Fibroblast of pulmonary artery (primary cell): ENCODE results near the gene NPAS3.
A peak's percentile ranks its signal among the peaks of the same experiment; 100 is the strongest.

Experiments
- DNase-seq: peaks from one replicate; pipeline ENCODE4 v3.0.0-alpha.2; 2010; ENCODE audit warnings: low read depth
- H3K4me3 ChIP-seq: replicated peaks from 2 replicates; pipeline ENCODE4 v1.5.1; 2011; ENCODE audit warnings: low read depth, mild to moderate bottlenecking, control low read depth, low read length, moderate library complexity
- TF ChIP-seq, protein P1 (sequence below): IDR thresholded peaks from 2 replicates; pipeline ENCODE4 v1.5.1; 2011; ENCODE audit warnings: mild to moderate bottlenecking, control low read depth, low read length, inconsistent platforms; ENCODE audit errors: missing control alignments

The NPAS3 gene

DNA sequence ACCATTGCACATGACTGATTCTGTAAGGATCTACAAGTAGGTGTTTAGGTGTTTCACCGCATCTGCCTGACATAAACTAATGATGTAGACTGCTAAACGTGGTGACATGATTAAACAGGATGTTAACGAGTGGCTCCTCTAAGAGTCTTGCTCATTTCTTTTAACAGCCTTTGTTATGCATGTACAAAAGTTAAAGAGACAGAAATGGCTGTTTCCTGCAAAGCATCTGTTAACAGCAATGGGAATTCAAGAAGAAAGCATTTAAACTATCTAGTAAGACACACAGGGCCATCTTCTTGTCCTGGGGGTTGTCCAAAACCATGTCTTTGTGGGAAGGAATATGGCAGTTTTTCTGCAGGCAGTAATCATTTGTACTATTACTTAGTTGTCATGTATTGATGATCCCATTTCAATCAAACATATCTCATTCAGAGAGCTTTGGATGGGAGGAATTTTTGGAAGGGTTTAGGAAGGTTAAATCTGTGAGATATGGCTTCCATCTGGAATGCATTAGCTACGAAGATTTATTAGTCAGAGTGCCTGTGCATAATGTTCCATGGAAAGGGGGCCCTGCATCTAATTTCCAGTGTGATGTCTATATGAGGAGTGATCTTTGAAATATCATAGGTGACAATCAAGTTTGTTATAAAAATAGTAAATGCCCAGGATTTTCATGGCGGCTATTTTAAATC, 517.1 kb downstream of the NPAS3 start:
- DNase-seq: no peak
- H3K4me3 ChIP-seq: no peak overlapping the region
- TF ChIP-seq, protein P1, sequence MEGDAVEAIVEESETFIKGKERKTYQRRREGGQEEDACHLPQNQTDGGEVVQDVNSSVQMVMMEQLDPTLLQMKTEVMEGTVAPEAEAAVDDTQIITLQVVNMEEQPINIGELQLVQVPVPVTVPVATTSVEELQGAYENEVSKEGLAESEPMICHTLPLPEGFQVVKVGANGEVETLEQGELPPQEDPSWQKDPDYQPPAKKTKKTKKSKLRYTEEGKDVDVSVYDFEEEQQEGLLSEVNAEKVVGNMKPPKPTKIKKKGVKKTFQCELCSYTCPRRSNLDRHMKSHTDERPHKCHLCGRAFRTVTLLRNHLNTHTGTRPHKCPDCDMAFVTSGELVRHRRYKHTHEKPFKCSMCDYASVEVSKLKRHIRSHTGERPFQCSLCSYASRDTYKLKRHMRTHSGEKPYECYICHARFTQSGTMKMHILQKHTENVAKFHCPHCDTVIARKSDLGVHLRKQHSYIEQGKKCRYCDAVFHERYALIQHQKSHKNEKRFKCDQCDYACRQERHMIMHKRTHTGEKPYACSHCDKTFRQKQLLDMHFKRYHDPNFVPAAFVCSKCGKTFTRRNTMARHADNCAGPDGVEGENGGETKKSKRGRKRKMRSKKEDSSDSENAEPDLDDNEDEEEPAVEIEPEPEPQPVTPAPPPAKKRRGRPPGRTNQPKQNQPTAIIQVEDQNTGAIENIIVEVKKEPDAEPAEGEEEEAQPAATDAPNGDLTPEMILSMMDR: no peak

DNA sequence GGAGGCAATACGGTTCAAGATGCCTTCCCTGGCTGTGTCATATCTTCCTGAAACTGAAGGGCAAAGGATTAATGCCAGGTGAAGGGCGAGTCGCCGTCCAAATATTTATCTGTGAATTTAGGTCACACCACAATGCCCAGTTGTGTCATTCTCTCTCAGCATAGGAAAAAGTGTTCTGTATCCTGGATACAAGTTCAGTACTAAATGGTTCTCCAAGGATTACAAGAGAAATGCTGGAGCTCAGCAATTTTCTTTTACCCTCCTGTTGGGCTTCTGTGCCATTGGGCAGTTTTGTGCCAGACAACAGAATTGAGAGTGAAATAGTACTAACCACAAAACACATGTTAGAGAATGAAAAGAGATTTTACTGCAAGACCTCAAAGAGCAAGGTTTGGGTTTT, 518.3 kb downstream of the NPAS3 start:
- DNase-seq: no peak
- H3K4me3 ChIP-seq: no peak overlapping the region
- TF ChIP-seq, protein P1: no peak

DNA sequence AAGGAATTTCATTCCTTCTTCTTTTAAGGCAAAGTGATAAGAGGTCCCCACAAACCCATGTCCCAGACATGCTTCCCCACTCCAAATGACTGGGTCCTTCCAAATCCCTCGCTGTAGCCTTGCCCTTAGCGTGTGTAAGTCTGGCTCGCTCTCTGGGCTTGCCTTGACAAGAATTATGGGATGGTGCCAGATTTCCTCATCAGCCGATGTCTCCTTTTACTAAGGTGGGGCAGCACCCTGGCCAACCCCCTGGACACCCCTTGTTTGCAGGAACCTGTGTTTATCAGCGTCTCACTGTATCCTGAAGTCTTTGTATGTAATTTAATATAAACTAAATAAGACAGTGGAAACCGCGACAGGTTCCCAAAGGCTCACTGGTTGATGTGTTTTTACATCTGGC, 518.9 kb downstream of the NPAS3 start:
- no peak for DNase-seq
- TF ChIP-seq, protein P1: no peak
- no peak overlapping the region for H3K4me3 ChIP-seq

DNA sequence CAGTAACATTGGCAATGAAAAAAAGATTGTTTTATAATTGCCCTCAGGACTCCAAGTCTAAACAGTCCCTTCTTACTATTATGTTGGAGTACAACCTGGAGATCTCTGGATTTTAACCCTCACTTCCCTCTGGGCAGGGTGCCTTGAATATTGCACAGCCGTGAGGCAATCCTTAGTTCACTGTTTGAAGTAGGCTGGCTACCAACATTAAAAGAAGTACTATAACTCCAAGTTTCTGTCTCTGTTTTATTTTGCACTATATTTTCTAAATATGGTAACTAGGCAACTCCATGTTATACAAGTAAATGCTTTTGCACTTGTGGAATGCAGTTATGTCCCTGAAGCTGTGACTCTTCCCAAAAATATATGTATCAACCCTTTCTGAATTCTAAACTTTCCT, 521.5 kb downstream of the NPAS3 start:
- TF ChIP-seq, protein P1: no peak
- no peak overlapping the region for H3K4me3 ChIP-seq
- DNase-seq: peak; percentile 14

DNA sequence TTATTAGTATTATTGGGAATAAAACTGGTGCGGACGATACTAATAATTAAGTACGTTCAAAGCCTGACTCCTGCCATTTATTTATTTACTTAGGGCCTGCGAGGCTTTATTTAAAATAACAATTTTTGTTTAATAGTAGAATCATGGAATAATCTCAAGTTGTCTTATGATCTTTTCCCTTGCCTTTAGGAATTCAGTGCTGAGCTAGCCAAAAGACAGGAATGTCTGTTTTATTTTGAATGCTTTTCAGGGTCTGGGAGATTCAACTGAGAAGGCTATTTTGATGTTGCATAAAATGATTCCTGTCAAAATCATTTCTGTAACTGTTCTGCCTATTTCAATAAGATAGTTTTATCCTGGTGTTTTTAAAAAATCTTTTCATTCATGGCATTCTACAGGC, 522.4 kb downstream of the NPAS3 start:
- no peak overlapping the region for H3K4me3 ChIP-seq
- TF ChIP-seq, protein P1: no peak
- no peak for DNase-seq

DNA sequence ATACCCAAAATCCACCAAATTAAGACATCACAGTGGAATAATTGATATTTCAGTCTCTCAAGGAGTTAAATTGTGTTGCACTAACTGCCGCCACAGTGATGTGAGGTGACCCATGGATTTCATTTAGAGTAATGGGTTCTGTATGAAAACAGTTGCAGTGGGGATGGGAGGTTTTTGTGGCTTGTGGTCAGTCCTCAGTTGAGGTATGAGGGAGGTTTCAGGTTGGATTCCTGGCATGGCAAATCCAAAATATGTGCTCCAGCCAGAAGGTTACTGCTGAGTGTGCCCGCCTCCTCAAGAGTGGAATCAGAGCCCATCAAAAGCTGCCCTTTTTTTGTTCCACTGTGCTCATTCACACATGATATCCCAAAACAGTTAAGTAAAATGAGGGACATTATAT, 525.1 kb downstream of the NPAS3 start:
- TF ChIP-seq, protein P1: no peak

More for the DNA sequence above, 525.1 kb downstream of the NPAS3 start:
- DNase-seq: no peak
- no peak overlapping the region for H3K4me3 ChIP-seq
